HEK293T (cell line): Measurements from ENCODE around the gene ARHGEF19.

Experiments used
- ARNT ChIP-seq: fragments of 450-650 bp; IDR thresholded peaks from 2 replicates; pipeline ENCODE4 v1.6.1; 2017; ENCODE audit warnings: mild to moderate bottlenecking
- CTBP1 ChIP-seq: fragments of 450-650 bp; IDR thresholded peaks from 2 replicates; pipeline ENCODE4 v1.6.1; 2016; ENCODE audit warnings: borderline replicate concordance
- FOXK2 ChIP-seq: fragments of 450-650 bp; IDR thresholded peaks from 2 replicates; pipeline ENCODE4 v1.6.1; 2016; ENCODE audit warnings: mild to moderate bottlenecking
- LEF1 ChIP-seq: fragments of 450-650 bp; IDR thresholded peaks from 2 replicates; pipeline ENCODE4 v1.6.1; 2017; ENCODE audit warnings: mild to moderate bottlenecking, borderline replicate concordance
- NFRKB ChIP-seq: fragments of 450-650 bp; IDR thresholded peaks from 2 replicates; pipeline ENCODE4 v1.6.1; 2016; ENCODE audit warnings: mild to moderate bottlenecking, moderate library complexity
- PKNOX1 ChIP-seq: fragments of 450-650 bp; IDR thresholded peaks from 2 replicates; pipeline ENCODE4 v1.6.1; 2016
- SP1 ChIP-seq: fragments of 450-650 bp; IDR thresholded peaks from 2 replicates; pipeline ENCODE4 v1.6.1; 2017
- SUZ12 ChIP-seq: fragments of 450-650 bp; IDR thresholded peaks from 2 replicates; pipeline ENCODE4 v1.6.1; 2016; ENCODE audit warnings: mild to moderate bottlenecking
- TARDBP ChIP-seq: fragments of 450-650 bp; IDR thresholded peaks from 2 replicates; pipeline ENCODE4 v1.6.1; 2016
- ZNF384 ChIP-seq: fragments of 450-650 bp; IDR thresholded peaks from 2 replicates; pipeline ENCODE4 v1.6.1; 2016

- TF ChIP-seq ARNT (no peak), FOXK2 (no peak), ZNF384 (no peak), SP1 (no peak), NFRKB (no peak), CTBP1 (no peak), SUZ12 (no peak), PKNOX1 (no peak), TARDBP (no peak), LEF1 (no peak)
These were observed 27.6 kb upstream of the ARHGEF19 start for GRCh38 chr1:16239972-16240491.
